ENCODE measurements around the gene SDK1. TPM values are rescaled to one million over a fixed set of nuclear protein-coding genes. Genes with fewer than 3 reads are reported as not detected.

The SDK1 gene
- total RNA-seq: 10 to 100 TPM; 19.8 to 32.4 TPM

- peaks cover 18% of the 10 kb centered on the region for H3K4me1 ChIP-seq
- peak in 2 of 3 donors; percentile 25 to 38 for TF ChIP-seq POLR2A (IDR thresholded peaks at IDR 0.05)
- TF ChIP-seq CTCF (IDR thresholded peaks at IDR 0.05): peak; percentile 67 to 99 (median 96)
- H3K27ac ChIP-seq: peak within 1 kb of the TSS; percentile 62 to 73 (median 67)
- H3K36me3 ChIP-seq (replicated peaks in 1 of 2; ENCODE audit: insufficient read depth in 1 of 2, low read depth in 2 of 2): no peaks in the 10 kb centered on the region
- ATAC-seq (peak; percentile 93), DNase-seq (peak; percentile 93 to 96 (median 94))
- no peaks in the 10 kb centered on the region for H3K27me3 ChIP-seq
- intact Hi-C loops (cut with DNase I): no loop called here
- H3K4me3 ChIP-seq: peak within 1 kb of the TSS; percentile 58 to 62
- WGBS, 2 donors: 0% methylated on average over 4 to 89 of the region's 119 CpGs
- H3K9me3 ChIP-seq: no peaks in the 10 kb centered on the region
These were observed at the start of gene SDK1 for GRCh38 chr7:3300651-3301448. Gene SDK1, plus strand, starts transcription at chr7:3301252. Its CDS starts 335 bp downstream, at chr7:3301587.

GRCh38 chr7:3254718-3255117, 46.3 kb upstream of the SDK1 start:
- WGBS, 2 donors: 87 to 89% methylated on average over 6 of the region's 6 CpGs
- no peaks in the 10 kb centered on the region for H3K36me3 ChIP-seq (replicated peaks in 1 of 2; ENCODE audit: insufficient read depth in 1 of 2, low read depth in 2 of 2)
- H3K27ac ChIP-seq: no peak overlapping the region
- intact Hi-C loops (cut with DNase I): no loop called here
- no peak for DNase-seq
- H3K9me3 ChIP-seq: no peaks in the 10 kb centered on the region
- TF ChIP-seq POLR2A (IDR thresholded peaks at IDR 0.05) (no peak), CTCF (IDR thresholded peaks at IDR 0.05) (no peak)
- no peak overlapping the region for H3K4me3 ChIP-seq
- H3K27me3 ChIP-seq: no peaks in the 10 kb centered on the region
- no peaks in the 10 kb centered on the region for H3K4me1 ChIP-seq
- no peak for ATAC-seq

GRCh38 chr7:3259711-3260400, 41.2 kb upstream of the SDK1 start:
- Histone ChIP-seq H3K4me3 (no peak overlapping the region), H3K36me3 (replicated peaks in 1 of 2; ENCODE audit: insufficient read depth in 1 of 2, low read depth in 2 of 2) (no peaks in the 10 kb centered on the region), H3K27me3 (no peaks in the 10 kb centered on the region), H3K9me3 (no peaks in the 10 kb centered on the region), H3K27ac (no peak overlapping the region), H3K4me1 (no peaks in the 10 kb centered on the region)
- no peak for TF ChIP-seq POLR2A (IDR thresholded peaks at IDR 0.05)
- TF ChIP-seq CTCF (IDR thresholded peaks at IDR 0.05): no peak
- intact Hi-C loops (cut with DNase I): no loop called here
- ATAC-seq (no peak), DNase-seq (no peak)
- WGBS, 2 donors: 71 to 78% methylated on average over 17 of the region's 17 CpGs

- 73 to 82% methylated on average over 10 of the region's 10 CpGs for WGBS, 2 donors
- no peak for TF ChIP-seq CTCF (IDR thresholded peaks at IDR 0.05)
- Histone ChIP-seq H3K27ac (no peak overlapping the region), H3K36me3 (replicated peaks in 1 of 2; ENCODE audit: insufficient read depth in 1 of 2, low read depth in 2 of 2) (no peaks in the 10 kb centered on the region), H3K4me1 (no peaks in the 10 kb centered on the region), H3K9me3 (no peaks in the 10 kb centered on the region), H3K4me3 (no peak overlapping the region), H3K27me3 (no peaks in the 10 kb centered on the region)
- ATAC-seq (no peak), DNase-seq (no peak)
- intact Hi-C loops (cut with DNase I): no loop called here
These were observed 40.7 kb upstream of the SDK1 start for GRCh38 chr7:3260401-3260715.

Measured in body of pancreas (tissue), 4 donors.